Left hindlimb (tissue), 1 donor: ENCODE data around the gene ARHGAP12.
A peak's percentile ranks its signal among the peaks of the same experiment; 100 is the strongest.

ENCODE experiments used
- DNase-seq: peaks from one replicate; pipeline ENCODE4 v3.0.0-alpha.2; 2018

The ARHGAP12 gene

DNA sequence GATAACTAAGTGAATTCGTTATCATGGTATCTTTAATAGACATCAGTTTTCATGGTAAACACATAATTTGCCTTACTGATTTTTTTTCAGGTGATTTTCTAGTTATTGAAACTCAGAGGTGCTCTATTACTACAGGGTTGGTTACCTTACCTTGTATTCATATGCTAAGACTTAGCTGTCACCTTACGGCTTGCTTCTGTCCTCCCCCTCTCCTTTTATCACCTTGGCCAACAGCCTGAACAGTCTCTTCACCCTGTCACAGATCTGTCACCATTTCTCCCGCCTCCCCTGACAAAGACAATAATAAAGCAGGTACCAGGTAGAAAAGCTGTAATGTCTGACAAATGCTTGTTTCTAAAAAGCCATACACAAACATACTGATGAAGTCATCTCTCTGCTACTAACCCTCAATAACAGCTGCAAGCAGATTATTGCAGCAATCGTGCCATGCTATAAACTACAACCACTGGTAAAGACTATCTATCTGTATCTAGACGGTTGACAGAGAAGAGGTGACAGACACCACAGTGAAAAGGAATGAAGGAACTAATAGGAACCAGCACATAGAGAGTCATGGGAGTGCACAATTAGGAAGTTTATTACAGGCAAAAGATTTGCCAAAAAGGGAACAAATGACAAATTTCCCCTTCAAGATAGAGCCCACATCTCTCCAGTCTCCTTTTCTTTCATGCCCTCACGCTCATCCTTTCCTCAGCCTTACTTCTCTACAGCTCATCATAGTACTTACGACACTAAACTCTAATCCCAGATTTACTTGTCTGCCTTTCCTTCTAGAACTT is 57.2 kb downstream of the ARHGAP12 start:
- DNase-seq = no peak

DNA sequence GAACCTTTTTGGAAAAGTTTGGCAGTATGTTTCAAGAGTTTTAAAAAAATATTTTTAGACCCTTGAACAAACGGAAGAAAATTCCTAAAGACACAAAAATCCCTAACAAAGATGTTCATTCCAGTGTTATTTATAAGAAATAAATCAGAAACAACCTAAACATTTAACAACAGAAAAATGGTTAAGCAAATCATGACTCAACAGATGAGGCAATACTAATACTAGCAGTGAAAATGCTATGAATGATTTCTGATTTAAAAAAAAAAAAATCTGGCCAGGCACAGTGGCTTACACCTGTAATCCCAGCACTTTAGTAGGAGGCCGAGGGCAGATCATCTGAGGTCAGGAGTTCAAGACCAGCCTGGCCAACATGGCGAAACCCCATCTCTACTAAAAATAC is 61.0 kb downstream of the ARHGAP12 start:
- DNase-seq = no peak

DNA sequence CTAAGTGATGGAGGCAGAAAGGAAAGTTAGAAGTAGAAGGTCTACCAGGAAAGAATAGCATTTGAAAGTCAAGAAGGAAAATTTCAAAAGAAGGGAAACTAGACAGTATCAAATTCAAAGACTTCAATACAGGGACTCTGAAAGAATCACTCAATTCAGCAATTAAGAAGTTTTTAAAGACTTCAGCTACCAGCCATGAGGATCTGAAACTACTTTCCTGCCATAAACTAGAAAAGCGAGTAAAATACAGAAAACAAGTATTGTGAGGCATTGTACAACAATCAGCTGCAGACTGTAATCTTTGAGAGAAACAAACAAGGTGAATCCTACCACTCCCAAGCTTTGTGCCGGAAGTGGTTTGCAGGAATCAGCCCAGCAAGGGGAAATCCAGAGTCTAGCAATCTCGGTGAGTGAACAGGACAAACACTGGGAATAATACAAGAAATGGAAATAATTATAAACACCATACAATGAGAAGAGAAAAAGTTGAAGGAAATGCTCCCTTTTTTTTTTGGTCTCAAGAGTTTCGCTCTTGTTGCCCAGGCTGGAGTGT is 62.4 kb downstream of the ARHGAP12 start:
- no peak for DNase-seq

DNA sequence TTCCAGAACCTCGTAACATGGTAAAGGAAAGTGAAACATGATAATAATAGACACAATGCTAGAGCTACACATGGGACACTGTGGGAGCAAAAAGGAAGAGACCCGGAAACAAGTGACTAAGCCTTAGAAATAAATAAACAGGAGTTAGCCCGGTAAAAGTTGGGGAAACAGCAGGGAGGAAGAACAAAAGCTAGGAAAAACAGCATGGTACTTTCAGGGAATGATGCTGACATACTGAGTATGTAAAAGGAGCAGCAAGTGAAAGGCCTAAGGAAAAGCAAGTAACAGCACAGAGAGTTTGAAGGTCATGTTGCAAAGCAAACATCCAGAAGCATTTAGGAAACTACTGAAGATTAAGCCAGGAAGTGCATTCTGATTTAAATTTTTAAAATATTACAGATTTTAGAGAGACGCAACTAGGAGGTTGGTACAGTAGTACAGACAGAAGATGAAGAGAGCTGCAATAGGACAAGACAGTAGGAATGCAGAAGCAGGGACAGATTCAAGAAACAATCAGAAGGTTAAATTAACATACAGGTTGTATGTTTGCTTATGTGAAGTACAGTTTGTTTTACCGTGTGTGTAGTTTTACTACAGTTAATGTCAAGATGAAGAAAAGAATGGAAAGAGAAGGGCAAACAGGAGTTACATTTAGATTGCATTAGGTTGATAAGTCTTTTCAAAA is 63.7 kb downstream of the ARHGAP12 start:
- DNase-seq = no peak

DNA sequence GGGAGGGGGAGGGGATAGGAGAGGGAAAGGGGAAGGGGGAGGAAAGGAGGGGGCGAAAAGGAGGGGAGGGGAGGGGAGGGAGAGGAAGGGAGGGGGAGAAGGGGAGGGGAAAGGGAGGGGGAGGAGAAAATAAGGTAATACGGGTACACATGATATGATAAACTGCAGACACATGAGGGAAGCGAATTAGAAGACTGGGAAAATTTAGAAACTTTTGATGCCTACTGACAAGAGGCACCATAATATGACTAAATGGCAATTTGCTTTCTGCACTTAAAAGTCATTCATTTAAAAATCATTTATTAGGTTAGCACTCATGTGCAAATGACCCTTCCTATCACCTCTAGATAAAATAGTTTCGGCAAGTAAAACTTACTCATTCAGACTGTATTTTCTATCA is 73.6 kb downstream of the ARHGAP12 start:
- no peak for DNase-seq

DNA sequence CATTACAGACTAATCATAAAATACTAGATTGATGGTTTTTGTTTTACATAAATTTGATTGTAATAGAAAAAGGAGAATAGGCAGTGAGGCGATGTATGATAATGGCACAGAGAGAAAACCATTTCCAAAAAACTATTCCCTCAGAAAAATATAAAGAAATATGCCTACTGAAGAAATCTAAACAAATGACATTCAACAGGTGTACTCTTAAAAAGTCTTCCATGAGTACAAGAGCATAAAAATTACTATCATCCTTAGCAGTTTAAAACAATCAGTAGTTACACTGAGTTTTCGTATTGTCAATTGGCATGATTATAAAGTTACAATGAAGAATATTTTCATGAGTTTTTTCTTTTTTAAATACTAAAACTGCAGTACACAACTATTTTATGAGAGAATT is 75.0 kb downstream of the ARHGAP12 start:
- DNase-seq = no peak

DNA sequence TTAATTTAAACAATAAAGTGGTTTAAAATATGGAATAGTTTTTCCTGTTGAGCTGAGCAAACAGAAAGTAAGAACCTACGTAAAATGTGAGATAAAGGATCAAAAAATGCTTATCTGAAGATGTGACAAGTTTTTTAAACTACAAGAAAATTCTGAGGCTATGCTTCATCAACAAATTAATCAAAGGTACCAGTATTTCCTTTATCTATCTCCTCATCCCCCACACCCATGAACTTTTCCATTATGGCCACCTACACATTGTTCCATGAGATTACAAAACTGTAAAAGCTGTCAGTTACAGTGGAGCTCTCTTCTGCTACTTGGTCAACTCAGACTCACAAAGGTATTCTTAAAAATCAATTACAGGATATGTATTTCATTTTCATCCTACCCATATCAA is 77.4 kb downstream of the ARHGAP12 start:
- DNase-seq = no peak

DNA sequence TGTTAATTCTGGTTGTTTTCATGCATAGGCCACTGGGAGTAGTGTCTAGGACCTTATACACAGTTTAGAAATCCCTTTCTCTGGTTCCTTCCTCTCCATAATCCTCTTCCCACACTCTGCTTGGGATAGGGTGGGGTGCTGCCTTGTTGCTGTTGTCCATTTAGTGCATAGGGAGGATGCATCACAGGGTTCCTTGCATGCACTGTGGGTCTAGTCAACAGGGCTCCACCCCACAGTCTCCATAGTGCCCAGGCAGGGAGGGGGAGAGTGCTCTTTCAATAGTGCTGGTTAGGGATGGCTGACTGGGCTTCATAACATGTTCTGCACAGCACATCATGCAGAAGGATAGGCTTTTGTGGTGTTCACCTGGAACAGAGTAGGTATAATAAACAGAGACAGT is 81.1 kb downstream of the ARHGAP12 start:
- DNase-seq = no peak

DNA sequence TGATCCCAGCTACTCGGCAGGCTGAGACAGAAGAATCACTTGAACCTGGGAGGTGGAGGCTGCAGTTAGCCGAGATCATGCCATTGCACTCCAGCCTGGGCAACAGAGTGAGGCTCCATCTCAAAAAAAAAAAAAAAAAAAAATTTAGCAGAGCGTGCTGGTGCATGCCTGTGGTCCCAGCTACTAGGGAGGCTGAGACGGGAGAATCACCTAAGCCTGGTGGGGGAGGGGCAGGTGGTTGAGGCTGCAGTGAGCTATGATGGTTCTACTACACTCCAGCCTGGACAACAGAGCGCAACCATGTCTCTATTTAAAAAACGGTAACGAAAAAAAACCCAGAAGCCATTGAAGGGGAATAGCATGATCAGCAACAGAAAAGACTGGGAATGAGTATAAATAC is 89.9 kb downstream of the ARHGAP12 start:
- DNase-seq = no peak

DNA sequence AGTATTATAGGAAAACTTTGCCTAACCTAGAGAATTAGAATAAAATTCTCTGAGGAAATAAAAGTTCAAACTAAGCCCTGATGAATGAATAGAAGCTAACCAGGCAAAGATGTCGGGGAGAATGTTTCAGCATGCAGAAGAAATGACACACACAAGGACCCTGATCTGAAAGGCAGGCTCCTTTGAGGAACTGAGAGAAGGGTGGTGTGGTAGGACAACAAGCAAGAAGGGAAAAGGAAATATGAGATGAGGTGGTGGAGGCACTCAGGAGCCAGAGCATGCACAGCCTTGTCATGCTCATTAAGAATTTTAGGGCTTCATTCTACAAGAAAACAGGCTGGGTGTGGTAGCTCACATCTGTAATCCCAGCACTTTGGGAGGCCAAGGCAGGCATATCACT is 90.6 kb downstream of the ARHGAP12 start:
- no peak for DNase-seq

DNA sequence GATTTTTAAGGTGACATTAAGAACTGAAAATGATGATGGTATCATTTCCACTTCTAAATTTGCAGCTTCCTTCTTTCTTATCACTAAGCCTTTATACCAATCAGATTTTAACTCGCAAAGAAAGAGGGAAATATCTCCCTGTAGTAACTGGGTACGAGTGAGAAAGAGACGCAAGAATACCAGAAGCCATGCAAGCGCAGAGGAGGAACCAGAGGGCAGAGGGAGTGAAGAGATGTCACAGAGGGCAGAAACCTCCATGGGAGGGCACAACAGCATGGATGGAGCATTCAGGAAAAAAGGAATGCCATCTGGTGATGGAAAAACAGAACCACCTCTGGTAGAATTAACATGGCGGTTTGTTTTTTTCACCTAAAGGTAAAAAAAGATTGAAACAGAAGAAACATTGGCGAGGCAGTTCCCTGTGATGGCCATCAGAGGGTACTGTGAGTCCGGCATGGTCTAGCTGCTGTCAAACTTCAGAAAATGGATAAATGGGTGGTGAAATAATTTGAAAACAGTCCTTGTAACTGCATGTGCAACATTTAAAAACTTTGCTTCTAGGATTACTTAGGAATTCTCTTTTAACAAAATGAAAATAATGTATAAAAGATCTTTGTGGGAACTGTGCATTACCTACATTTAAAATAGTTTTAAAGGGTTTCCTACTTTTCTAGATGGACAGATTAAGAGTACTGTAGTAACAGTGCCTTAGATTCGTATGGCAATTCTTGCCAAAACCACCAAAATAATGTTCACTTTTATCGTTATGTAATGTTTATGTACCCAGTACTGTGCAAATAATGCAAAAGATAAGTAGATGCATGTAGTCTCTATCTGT is 91.8 kb downstream of the ARHGAP12 start:
- no peak for DNase-seq

DNA sequence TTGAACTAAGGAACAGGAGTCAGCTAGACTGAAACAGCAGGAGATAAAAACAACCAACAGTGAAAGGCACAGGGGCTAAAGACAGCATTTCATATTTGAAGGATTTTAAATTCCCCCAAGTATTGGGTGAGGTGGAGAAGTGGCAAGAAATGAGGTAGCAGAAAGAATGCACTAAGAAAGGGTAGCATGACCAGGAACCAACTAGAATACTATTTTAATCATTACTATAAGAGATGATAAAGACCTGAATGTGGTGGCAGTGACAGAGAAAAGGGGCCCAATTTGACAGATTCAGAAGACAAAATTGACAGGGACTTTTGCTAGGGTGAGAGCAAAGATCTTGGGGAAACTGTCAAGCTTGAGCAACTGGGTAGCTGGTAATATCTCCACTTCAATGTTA is 94.9 kb downstream of the ARHGAP12 start:
- no peak for DNase-seq

DNA sequence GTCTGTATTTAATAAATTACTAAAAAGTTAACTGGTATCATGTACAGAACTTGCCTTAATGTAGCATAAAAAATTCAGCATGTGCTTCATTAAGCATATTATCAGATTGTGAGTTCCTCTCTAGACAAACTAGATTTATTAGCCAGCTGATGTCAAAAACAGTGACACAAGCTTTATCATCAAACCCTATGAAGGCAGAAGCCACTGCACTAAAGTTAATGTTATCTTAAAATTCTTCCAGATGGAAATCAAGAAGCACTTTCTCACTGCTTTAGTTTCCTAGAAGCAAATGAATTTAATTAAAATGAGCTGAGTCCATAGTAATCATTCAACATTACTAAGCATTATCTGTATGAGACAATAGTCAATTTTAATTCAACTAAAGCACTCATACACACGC is 96.4 kb downstream of the ARHGAP12 start:
- DNase-seq = no peak

DNA sequence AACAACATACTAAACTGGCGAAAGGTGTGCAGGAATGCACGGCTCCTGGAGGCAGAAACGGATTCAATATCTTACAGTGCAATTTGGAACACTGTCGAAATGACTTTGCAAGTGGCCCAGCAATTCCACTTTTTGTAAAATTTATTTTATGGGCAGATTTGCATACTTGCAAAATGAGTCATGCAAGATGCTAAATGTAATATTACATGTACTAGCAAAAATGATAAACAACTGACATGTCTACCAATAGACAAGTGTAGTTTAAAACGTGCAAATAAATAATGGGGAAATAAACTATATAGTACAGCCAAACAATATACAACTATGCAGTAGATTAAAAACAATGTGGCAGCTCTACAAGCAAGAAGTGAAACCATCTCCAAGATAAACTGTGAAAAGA is 97.7 kb downstream of the ARHGAP12 start:
- DNase-seq = no peak

DNA sequence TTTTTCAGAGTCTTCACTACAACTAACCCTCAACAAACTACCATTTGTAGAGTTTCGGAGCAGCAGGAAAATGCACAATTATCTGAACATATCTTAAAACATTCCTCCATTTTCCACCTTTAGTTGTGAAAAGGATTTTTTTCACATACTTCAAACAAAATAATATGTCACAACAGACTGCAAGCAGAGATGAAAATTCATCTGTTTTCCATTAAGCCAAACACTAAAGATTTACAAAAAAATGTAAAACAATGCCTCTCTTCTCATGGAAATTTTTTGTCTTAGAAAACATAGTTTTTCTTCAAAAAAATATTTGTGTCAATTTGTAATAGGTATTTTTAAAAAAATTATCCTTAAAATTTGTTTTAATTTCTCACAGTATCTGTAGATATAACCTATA is 98.9 kb downstream of the ARHGAP12 start:
- DNase-seq = no peak

DNA sequence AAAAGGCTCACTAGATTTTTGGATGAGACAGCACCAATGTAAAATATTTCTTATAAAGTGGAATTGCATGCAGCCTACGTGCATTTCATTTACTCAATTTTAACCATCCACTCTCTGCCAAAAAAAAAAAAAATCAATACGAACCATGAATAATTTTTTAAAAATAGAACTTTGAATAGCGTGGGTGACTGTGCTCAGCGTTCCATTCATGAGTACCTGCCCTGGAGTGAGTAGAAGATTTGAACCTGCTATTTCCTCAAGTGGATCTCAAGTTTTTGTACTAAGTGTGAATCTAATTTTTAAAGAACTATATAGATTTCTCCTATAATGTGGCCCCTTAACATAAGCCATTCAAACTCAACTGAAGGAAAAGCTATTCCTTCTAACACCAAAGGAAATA is 105.3 kb downstream of the ARHGAP12 start:
- DNase-seq = no peak

DNA sequence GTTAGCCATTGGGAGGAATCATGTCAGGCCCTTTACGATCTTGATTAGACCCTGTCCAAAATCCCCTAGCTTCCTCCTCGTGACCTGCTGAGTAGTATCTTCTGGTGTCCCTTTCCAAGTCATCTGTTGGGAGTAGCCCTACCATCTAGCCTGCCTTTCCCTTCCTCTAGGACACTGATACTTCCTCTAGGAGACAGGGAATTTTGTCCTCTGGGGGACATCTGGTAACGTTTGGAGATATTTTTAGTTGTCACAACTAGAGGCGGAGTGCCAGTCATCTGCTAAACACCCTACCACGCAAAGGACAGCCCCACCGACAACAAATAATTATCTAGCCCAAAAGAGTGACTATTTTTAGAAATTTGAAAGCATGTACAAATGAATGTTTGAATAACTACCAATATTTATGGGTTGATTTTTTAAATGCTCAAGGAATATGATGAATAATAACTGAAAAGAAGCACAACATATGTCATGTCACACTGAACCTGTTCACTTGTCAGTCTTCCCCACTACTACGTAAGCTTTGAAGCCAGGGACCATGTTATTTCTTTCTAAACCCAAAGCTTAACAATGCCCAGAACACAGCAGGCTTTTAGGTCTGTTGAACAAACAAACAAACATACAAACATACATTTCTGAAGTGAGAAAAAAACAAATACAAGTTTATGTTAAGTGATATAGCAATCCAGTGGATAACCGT is 105.9 kb downstream of the ARHGAP12 start:
- DNase-seq = peak; percentile 29

DNA sequence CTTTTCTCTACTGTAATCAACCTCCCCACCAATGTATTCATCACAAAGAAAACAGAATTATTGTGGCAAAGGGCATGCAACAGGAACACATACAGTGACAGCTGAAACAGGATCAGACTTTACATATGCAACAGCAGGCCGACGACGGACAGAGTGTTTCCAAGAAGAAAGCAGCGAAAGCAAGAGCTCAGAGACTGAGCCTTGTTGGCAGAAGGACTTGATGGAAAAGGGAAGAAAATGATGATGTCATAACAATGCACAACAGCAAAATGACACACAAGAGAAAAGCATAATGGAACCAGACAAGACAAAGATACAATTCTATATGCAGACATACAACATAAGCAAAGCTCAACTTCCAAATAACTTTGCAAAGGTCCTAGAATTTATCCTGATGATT is 106.5 kb downstream of the ARHGAP12 start:
- DNase-seq = peak; percentile 41

DNA sequence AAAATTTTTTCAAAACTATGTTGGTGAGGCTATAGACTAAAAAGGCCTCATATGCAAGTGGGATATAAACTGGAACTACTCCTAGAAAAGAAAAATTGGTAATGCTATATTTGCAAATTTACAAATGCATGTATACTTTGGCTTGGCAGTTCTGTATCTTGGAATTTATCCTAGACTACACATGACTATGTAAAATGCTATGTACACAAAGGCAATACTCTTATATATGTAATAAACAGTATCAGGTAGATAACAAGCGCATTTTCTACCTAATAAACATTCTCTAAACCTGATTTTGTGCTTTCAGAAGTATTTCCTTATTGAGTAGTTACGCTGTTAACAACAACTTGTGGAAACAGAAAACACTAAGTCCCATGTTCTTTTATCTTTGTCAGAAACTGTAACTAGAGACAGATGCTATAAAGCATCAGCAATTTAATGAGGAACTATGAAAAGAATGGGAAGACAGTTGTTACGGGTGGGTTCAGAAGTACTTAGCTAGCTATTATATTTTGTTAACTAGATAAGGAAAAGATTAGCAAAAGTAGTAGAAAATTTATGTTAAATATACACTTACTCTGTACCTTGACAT is 107.8 kb downstream of the ARHGAP12 start:
- no peak for DNase-seq

DNA sequence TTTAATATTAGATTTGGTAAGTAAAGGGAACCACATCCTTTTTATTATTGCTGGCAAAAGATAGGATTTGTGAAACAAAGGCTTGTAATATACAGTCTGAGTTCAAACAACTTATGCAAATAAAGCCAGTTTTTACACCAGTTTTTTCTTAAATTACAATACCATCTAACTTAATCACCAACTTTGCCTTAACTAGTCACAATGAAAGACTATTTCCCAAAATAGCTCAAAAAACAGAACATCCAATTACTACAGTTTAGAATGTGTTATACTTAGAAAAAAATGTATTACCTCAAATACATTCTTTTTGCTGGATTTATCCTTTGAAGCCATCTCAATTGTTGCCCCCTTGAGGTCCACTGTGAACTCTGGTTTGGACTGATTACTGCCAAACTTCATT is 108.5 kb downstream of the ARHGAP12 start:
- DNase-seq = no peak

DNA sequence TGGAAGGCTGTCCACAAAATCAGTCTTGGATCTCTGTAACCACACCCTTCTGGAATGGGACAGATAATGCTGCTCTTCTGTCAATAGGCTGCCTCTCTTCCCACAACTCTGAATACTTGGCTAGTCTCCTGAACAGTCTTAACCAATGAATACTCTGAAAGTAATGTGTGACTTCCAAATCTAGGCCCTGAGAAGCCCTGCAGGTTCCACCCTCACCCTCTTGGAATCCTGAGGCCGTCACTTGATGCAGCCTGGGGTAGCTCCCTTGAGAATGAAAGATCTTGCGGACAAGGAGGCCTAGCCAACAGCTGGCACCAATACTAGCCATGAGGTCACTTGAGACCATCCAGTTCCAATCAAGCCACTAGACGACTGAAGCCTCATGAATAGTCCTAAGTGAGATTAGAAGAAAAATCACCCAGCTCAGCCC is 109.2 kb downstream of the ARHGAP12 start:
- DNase-seq = no peak

DNA sequence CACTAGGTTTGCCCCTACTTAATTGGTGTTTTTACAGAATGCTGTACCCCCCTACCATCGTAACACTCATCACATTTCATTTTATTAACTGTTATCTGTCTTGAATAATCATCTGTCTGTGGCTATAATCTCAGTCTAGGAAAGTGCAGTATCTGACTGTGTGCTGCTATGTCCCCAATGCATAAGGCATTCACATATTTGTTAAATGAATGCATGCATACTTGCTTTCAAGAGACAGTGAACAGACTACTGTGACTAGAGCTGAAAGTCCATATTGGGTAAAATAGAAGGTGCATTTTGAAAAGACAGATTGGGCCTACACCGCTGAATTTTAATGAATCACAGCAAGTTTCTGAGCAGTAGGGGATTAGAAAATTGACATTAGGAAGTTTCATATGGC is 112.3 kb downstream of the ARHGAP12 start:
- DNase-seq = no peak
